Measurements from ENCODE around the gene CIAO1. TPM values are rescaled to one million over a fixed set of nuclear protein-coding genes. Genes with fewer than 3 reads are reported as not detected.
"Not testable (repeated sequence)": the region's sequence is repeated elsewhere in the genome, so short reads cannot be mapped to it uniquely, and the experiment has no call there.

The CIAO1 gene
- total RNA-seq, 1 donor from 2014 or later = 89.5 TPM

DNA sequence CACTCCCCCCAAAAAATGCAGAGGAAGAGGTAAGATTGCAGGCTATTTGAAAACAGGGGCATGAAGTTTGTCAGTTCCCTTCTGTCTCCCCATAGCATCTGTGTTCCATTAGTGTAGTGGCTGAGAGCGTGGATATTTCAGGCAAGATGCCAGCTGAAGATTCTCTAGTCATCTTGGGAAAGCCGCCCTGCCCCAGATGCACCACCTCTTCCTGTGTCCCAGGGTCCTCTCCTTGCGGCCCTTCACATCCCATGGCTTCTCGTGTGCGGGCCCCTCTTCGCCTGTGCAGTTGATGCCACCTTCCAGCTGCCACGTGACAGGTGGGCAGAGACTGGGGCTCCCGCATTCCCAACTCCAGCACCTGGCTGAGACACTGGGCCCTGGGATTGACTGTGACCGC is 16.4 kb upstream of the CIAO1 start:
- no peak for DNase-seq (ENCODE audit: low read depth in 2 of 2)

DNA sequence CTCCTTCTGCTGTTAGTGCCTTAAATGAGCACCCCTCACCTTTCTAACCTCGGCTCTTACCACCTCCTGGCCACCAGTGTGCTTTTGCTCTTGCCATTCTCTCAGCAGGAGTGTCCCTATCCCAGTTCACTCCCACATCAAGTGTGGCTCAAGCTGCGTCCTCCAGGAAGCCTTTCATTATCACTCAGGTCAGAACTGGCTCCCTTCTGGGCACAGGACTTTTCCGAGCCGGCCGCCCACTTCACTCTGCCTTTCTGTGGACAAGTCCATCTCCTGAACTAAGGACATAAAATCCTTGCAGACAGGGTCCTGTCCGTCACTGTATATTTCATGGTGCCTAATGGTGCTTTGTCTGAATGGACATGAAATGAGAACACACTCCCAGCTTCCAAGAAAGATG is 15.8 kb upstream of the CIAO1 start:
- no peak for DNase-seq (ENCODE audit: low read depth in 2 of 2)

DNA sequence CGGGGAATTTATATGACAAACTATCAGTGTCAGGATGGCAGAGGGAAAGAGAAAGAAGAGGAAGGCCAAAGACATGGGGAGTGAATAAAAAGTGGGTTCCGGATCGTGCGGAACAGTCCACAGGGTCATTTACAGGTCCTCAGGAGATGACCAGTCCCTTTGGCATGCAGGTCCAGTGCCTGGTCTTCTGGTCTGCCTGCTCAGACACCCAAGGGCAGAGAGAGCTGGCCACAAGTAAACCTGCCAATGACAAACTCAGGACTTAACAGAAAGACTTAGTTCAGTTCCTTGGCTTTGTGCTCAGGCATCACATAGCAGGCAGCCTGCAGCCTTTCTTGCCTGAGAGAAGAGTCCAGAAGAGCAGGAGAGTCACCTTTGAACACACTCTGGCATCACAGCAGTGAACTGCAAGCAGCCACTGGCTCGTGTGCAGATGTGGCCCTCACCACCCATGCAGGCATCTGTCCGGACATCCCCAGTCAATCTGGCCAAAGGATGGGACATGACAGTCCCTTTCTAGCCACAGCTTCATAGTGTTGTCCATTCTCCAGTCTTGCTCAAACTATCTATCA is 14.2 kb upstream of the CIAO1 start:
- DNase-seq (ENCODE audit: low read depth in 2 of 2) = peak; percentile 94 to 95

DNA sequence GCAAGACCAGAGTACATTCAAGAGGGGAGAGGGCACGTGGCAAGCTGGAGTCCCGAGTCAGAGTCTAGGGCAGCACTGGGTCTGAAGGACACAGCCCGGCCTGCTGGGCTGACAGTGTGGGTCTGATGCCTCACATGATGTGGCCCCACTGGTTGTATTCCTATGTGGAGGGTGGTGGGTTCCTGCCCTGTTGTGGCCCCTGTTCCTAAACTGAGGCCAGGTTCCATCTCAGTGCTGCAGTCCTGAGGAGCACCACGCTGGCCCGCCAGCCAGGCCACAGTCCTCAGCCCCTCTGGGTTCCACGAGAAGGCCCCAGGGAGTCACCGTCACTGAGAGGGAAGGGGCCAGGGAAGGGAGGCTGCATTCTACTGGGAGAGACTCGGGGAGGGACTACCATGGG is 13.5 kb upstream of the CIAO1 start:
- no peak for DNase-seq (ENCODE audit: low read depth in 2 of 2)

DNA sequence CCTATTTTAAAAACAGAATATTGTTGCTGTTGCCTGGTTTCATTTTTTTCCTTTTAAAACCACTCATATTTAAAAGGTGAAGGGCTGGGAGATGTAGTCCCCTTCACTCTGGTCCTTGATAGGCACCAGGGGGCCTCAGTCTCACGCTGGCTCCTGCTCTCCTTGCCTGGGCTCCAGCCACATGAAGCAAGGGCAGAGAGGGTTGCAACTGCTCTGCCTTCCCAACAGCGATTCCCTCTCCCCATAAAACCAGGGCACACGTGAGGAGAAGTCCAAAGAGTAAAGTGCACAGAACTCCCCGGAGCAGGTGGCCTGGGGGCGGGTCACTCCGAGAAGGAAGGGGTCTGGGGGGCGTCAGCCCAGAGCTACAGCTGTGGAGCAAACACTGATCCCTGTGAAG is 13.0 kb upstream of the CIAO1 start:
- DNase-seq (ENCODE audit: low read depth in 2 of 2) = no peak

DNA sequence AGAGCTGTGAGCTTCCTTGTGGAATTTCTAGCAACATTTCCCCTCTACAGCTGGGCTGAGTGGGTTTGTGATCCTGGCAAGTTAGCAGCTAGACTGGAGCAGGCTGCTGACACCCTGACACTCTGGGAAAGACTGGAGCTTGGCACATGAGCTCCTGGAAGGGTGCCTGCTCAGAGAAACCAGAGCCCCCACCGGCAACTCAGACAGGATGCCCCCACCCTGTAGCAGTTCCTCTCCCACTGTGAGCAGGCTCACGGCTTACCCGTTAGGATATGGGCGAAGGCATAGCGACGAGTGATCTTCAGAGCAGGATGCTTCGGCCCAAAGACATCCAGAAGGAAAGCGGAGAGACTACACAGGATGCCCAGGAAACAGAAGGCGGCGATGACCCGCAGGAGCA is 11.5 kb upstream of the CIAO1 start:
- peak; percentile 49 to 79 for DNase-seq (ENCODE audit: low read depth in 2 of 2)

DNA sequence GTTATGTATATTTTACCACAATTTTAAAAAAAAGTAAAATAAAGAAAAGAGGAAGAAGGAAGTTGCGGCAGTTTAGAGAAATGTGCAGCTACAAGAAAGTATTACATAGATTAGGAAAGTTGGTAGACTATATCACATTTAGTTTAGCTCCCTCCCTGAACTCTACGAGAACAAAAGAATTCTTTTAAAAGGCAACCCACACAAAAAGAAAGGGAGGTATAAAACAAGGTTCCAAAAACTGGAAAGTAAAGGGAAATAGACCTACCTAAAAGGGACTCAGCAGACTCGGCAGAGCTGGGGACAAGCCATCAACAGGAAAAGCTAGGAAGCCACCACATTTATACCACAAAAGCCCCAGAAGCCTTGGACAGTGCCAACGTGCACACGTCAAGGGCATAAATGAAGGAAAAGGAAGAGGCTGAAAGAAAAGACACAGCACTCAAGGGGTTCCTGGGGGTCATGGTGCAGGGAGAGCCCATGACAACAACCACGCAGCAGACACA is 9.4 kb upstream of the CIAO1 start:
- DNase-seq (ENCODE audit: low read depth in 2 of 2) = no peak

DNA sequence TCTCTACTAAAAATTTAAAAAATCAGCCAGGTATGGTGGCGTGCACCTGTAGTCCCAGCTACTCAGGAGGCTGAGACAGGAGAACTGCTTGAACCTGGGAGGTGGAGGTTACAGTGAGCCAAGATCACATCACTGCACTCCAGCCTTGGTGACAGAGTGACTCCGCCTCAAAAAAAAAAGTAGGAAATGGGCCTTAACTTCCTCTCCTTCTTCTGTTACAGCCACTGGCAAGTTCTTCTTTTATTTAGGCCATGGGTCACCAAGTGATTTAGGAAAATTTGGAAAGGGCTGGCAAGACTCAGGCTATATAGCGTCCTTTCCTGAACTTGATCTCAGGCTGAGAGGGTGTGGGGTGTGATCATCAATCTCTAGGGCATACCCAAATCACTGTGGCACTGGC is 8.3 kb upstream of the CIAO1 start:
- DNase-seq (ENCODE audit: low read depth in 2 of 2) = not testable (repeated sequence)

DNA sequence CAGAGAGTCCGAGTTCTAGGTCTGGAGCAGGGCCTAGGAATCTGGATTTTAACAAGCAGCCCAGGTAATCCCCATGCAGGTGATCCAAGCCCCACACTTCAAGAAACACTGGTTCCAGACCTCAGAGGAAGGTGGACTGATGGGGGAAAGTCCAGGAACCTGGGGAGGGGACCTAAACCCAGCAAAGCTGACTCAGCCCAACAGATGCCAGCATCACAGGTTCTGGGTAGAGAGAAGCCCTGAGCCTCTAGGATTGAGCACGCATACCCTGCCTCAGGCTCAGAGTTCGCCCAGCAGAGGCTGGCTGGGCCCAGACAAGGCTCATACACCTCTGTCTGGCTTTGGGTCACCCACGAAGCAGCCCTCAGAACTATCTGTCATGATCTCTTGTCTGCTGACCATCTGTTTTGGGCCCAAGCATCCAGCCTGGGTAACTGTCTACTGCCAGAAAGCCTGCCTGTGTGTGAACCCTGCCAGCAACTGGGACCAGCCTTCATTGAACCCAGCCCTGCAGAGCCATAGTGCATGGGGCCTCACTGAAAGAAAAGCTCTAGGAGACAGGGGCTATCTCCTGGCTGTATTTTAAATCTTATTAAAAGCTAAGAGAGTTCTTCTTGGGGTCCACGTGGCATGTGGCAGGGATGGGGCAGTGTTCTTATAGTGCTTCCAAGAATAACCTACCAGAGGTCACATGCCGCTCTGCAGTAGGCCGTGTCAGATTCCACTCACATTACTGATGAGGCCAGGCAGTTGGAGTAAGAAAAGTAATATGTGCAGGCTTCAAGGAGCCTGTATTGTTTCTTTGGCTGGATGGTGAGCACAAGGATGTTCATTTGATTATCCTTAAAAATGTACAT is 7.6 kb upstream of the CIAO1 start:
- DNase-seq (ENCODE audit: low read depth in 2 of 2) = no peak

DNA sequence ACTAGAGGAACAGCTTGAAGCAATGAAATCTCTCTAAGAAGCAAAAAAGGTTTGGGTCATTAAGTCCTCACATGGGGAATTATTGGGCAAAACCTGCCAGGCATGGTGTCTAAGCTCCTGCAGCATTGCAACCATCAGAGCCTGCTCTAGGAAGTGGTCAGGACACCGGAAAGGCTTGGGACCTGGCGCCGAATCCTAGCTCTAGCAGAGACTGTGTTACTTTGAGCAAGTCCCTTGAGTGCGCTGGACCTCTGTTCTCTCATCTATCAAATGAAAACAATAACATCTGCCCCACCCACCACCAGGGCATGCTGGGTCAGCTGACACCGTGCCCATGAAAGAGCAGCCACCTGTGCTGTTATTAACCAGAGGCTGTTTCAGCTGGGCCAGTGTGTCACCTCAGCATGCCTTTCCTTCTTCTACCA is 6.5 kb upstream of the CIAO1 start:
- DNase-seq (ENCODE audit: low read depth in 2 of 2) = peak; percentile 31 to 39

DNA sequence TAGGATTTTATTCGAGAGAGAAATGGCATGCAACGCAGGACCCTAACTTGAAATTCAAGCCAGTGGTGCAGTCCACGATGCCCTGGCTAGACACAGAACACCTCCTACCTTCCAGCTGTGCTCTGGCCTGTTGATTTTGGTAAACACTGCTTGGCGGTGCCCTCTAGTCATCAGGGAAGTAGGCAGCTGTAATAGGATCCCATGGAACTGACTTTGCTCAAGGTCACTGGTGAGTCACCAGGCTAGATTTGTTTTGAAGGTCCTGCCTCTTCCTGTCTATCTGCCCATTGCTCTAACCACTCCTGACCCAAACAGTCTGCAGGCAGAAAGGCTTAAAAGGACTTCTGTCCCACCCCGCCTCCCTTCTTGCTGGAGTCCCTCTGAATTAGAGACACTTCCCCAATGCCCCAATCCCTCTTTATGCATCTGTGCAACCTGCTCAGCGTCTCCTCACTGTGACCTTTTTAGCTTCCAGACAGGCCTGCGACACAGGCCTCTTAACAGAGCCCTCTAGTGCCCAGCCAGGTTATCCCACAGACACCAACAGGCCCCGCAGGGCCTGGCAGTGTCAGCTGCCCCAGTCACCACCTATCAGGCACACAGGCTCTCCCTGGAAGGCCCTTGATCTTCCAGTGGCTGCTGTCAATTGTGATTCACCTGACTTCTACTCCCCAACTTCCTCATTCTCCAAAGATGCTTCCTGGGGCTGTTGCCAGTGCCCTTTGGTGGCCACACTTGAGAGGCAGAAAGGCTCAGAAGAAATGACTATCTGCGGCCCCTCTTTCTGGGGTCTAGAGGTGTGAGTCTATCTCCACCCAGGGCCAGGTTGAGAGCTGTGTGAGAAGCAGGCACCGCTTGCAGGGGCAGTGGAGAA is 5.4 kb upstream of the CIAO1 start:
- peak; percentile 91 to 95 for DNase-seq (ENCODE audit: low read depth in 2 of 2)

DNA sequence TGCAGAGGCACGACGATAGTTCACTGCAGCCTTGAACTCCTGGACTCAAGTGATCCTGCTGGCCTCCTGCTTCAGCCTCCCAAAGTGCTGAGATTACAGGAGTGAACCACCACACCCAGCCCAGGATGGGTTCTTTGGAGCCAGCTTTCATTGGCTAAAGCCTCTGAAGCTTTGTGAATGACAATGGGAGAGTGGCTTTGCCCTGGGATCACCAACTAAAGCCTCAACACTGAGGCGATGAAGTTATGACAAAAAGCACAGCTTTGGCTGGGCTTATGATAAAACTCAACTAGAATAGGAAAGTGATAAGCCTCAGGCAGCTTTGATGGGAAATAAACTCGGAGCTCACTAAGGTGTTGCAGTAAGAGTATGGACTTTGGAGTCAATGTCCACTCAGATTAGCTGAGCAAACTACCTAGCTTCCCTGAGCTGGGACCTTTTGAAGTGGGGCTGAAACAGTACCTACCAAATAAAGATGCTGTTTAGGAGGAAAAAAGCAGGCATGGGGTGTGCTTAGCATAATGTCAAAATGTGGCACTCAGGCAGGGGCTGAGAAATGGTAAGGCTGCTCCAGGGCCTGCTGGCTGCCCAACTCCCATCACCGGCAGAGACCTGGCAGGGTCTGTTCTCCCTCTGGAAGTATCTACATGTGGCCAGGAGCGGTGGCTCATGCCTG is 4.6 kb upstream of the CIAO1 start:
- DNase-seq (ENCODE audit: low read depth in 2 of 2) = no peak

DNA sequence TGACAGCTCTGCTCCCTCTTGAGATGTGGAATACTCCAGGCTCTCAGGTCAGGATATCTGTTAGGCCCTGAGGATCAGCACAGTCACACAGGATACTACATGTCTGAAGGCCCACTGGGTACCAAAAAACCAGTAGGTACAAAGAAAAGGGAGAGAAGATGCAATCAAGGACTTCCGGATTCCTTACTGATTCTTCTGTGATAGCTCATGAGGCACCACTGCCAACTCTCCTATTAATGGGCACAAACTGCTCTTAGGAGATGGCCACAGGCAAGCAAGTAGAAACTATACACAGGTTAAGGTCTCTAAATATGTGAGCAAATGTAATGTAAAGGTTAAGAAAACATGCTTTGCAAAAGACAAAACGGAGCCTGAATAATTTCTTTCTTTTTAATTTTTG is 3.7 kb upstream of the CIAO1 start:
- DNase-seq (ENCODE audit: low read depth in 2 of 2) = no peak

DNA sequence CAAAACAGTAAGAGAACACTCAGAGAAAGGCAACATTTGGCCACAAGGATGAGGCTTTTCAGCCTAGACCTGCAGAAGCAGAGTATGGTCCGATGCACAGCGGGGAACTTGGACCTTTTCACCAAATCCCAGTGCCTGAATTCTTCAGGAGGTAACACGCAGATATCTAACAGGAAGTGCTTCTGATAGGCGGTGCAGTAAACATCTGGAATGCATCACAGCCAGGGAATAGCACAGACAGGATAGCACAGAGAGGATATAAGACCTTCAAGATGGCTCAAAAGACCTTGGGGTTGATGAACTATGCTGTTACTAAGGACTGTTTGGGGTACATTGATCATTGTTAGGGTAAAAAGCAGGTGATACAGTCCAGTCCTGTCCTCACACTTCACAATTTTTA is 1.9 kb upstream of the CIAO1 start:
- DNase-seq (ENCODE audit: low read depth in 2 of 2) = no peak

DNA sequence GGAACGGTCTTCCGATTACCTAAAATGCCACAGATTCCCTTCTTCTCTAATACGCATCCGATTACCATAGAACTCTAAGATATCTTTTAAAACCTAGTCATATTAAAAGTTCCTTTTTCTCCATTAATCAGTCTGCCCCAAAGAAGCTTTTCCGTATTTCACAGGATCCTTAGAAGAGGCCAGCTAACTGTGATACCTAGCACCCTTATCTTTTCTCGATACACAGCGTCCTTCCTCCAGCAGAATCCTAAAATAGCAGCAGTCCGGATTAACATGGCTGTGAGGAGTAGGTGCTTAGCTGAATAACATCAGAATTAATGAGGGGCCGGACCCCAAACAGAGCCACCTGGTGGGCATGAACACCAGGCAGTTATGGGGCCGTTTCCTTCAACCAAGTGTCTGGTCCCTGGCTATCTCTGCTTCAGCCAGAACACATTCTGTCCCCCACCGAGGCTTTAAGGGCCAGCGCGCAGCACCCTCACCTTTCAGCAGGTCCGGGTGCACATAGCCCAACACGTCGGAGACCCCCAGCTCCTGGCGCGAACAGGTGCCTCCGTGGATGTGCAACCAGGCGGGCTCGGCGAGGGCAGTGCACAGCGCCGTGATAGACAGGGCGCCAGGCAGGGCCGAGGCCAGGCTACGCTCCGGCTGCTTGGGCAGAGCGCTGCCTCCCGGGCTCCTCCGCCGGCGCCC is 1.2 kb upstream of the CIAO1 start:
- DNase-seq (ENCODE audit: low read depth in 2 of 2) = peak; percentile 68 to 78

DNA sequence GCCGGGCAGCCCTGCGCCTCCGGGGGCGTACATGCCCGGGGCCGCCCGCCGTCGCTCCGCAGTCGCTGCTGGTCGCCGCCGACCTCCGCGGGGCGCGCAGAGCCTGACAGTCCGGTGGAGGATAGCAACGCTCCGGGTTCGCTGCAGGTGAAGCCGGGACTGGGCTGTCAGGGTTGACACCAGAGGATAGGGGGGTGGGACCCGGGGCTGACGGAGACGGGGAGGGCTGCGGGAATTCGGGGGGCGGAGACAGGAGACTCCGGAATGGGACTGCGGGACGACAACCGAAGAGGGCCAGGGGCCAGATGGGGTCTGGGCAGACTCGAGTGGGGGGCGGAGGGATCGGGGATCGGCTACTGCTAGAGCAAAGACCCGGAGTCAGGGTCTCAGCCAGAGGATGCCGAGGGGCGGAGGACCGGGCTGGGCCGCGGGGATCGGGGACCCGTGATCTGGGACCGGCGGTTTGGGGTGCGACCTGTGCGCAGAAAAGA is 631 bp upstream of the CIAO1 start:
- DNase-seq (ENCODE audit: low read depth in 2 of 2) = peak; percentile 45 to 53

DNA sequence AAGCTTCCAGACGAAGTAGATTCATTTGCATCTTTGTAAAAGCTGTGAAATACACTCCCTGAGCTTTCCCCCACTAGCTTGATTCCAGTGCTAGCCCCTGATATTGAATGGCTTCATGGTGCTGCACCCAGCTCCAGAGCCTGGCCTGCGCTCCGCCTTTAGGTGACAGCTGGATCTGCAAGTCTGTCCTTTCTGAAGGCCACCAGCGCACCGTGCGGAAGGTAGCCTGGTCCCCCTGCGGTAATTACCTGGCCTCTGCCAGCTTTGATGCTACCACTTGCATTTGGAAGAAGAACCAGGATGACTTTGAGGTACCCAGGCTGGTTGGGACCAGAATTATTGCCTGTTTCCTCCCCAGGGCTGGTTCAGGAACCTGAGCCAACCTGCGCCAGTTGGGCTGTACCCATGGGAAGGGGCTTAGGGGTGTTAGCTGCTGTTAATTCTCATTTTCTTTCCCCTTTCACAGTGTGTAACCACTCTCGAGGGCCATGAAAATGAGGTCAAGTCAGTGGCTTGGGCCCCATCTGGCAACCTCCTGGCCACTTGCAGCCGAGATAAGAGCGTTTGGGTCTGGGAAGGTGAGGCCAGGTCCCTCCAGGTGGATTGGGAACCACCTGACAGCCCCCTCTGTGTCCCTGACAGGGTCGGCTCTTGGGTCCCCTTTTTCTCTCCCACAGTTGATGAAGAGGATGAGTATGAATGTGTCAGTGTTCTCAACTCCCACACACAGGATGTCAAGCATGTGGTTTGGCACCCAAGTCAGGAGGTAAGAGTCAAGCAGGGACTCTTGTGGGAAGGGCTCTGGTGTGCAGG is 1.3 kb downstream of the CIAO1 start:
- DNase-seq (ENCODE audit: low read depth in 2 of 2) = peak; percentile 60 to 70

DNA sequence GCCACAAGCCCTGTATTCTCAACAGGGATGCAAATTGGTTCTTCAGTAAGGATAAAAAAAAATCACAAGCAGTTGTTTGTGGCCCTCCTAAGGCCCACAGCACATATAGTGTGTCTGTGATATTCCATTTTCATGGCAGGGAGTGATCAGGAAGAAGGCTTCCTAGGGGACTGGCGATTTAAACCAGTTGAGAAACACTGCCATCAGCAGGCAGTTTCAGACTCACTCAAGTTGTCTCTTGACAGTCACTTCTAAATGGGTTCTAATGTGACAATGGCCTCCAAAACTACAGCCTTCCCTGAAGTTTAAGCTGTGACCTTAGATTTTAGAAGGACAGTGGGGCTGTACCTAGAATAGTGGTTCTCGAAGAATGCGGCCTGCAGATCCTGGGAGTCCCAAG is 6.0 kb downstream of the CIAO1 start:
- peak in 1 of 2 donors; percentile 18 for DNase-seq (ENCODE audit: low read depth in 2 of 2)

DNA sequence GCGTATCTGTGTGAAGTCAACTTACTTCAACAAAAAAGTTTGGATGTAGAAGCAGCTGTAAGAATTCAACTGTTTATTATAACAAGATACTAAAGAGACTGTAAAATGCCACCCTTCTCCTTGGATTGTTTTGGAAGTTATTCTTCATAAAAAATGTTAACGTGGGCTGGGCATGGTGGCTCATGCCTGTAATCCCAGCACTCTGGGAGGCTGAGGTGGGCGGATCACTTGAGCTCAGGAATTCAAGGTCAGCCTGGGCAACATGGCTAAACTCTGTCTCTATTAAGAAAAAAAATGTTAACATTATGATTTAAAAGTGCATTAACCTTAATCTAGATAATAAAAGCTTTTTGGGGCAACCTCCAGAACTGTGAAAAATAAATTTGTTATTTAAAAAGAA is 7.7 kb downstream of the CIAO1 start:
- DNase-seq (ENCODE audit: low read depth in 2 of 2) = no peak
